Stomach (tissue), 4 donors: ENCODE measurements around the gene CSGALNACT2.

ENCODE experiments used
- POLR2A ChIP-seq, 4 donors: fragments of 450-650 bp; IDR thresholded peaks; one replicate each; pipeline ENCODE4 v1.6.1; 2016; ENCODE audit warnings: antibody characterized with exemption in 4 of 4, control low read depth in 2 of 4, mild to moderate bottlenecking in 1 of 4, moderate library complexity in 1 of 4
- TF ChIP-seq, protein P1 (sequence below), 7 experiments: fragments of 450-650 bp in 4 of 7; fragments of 200-600 bp in 3 of 7; sonication (generic) in 3 of 7; IDR thresholded peaks; one replicate each; pipeline ENCODE4 v1.5.1; 2016 to 2019; ENCODE audit warnings: antibody characterized with exemption in 7 of 7, control low read depth in 2 of 7, mild to moderate bottlenecking in 1 of 7

DNA sequence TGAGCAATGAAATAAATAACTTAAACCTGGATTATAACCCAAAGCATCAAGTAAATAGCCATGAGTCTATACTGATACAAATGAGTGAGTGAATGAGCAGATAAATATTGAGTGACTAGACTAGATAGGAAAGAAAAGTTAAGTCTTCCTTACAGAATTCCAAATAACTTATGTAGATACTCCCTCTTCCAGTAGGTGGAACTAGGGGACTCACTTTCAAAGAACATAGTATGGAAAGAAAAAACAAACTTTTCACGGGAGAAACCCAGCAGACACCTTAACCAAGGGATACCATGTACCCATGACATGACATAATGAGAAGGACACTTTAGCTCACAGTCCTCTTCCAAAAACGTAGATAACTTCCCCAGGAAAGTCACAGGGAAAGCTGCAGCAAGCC, 32.2 kb downstream of the CSGALNACT2 start:
- TF ChIP-seq, protein P1, sequence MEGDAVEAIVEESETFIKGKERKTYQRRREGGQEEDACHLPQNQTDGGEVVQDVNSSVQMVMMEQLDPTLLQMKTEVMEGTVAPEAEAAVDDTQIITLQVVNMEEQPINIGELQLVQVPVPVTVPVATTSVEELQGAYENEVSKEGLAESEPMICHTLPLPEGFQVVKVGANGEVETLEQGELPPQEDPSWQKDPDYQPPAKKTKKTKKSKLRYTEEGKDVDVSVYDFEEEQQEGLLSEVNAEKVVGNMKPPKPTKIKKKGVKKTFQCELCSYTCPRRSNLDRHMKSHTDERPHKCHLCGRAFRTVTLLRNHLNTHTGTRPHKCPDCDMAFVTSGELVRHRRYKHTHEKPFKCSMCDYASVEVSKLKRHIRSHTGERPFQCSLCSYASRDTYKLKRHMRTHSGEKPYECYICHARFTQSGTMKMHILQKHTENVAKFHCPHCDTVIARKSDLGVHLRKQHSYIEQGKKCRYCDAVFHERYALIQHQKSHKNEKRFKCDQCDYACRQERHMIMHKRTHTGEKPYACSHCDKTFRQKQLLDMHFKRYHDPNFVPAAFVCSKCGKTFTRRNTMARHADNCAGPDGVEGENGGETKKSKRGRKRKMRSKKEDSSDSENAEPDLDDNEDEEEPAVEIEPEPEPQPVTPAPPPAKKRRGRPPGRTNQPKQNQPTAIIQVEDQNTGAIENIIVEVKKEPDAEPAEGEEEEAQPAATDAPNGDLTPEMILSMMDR (IDR thresholded peaks at IDR 0.05), result no peak
- no peak for TF ChIP-seq POLR2A (IDR thresholded peaks at IDR 0.05)
